NOMO-1 (cell line): ENCODE measurements around the gene ZNF521.
"Not testable (repeated sequence)": the region's sequence is repeated elsewhere in the genome, so short reads cannot be mapped to it uniquely, and the experiment has no call there.

Experiments used
- DNase-seq, 2 experiments: peaks; one replicate each; lab custom pipeline; 2025; ENCODE audit not compliant: unreplicated experiment in 2 of 2; lab: John Stamatoyannopoulos, UW

The ZNF521 gene

GRCh38 chr18:25295624-25296138 is 56.3 kb downstream of the ZNF521 start:
- DNase-seq, result no peak

- DNase-seq, result no peak
These were observed 60.8 kb downstream of the ZNF521 start for GRCh38 chr18:25291150-25291549.

- DNase-seq, result peak; percentile 86 to 88
These were observed 62.9 kb downstream of the ZNF521 start for GRCh38 chr18:25289001-25289631.

- DNase-seq, result no peak
These were observed 63.5 kb downstream of the ZNF521 start for GRCh38 chr18:25288340-25288938.

- DNase-seq, result no peak
These were observed 64.9 kb downstream of the ZNF521 start for GRCh38 chr18:25287106-25287505.

- DNase-seq, result no peak
These were observed 67.0 kb downstream of the ZNF521 start for GRCh38 chr18:25284861-25285550.

- no peak for DNase-seq
These were observed 67.7 kb downstream of the ZNF521 start for GRCh38 chr18:25284281-25284680.

GRCh38 chr18:25283781-25284180 is 68.2 kb downstream of the ZNF521 start:
- no peak for DNase-seq

- no peak for DNase-seq
These were observed 68.9 kb downstream of the ZNF521 start for GRCh38 chr18:25282896-25283703.

- peak; percentile 55 to 73 for DNase-seq
These were observed 69.7 kb downstream of the ZNF521 start for GRCh38 chr18:25282282-25282681.

GRCh38 chr18:25281556-25281955 is 70.4 kb downstream of the ZNF521 start:
- DNase-seq, result no peak

- no peak for DNase-seq
These were observed 72.0 kb downstream of the ZNF521 start for GRCh38 chr18:25279961-25280360.

- DNase-seq, result no peak
These were observed 72.4 kb downstream of the ZNF521 start for GRCh38 chr18:25279556-25279955.

GRCh38 chr18:25279133-25279532 is 72.8 kb downstream of the ZNF521 start:
- DNase-seq, result no peak

- no peak for DNase-seq
These were observed 73.6 kb downstream of the ZNF521 start for GRCh38 chr18:25278394-25278793.

GRCh38 chr18:25275412-25276001 is 76.5 kb downstream of the ZNF521 start:
- no peak for DNase-seq

- DNase-seq, result no peak
These were observed 77.0 kb downstream of the ZNF521 start for GRCh38 chr18:25274926-25275325.

- DNase-seq, result not testable (repeated sequence)
These were observed 84.9 kb downstream of the ZNF521 start for GRCh38 chr18:25266931-25267527.

- DNase-seq, result no peak
These were observed 89.0 kb downstream of the ZNF521 start for GRCh38 chr18:25262920-25263319.

- DNase-seq, result no peak
These were observed 90.2 kb downstream of the ZNF521 start for GRCh38 chr18:25261768-25262167.
